HG02885 (cell line): Measurements from ENCODE around the gene SCNN1B.
"Not testable (repeated sequence)": the region's sequence is repeated elsewhere in the genome, so short reads cannot be mapped to it uniquely, and the experiment has no call there.

Experiments
- ATAC-seq: cut with Tn5 transposase; IDR thresholded peaks from one replicate; pipeline ENCODE4 v1.9.1; 2021; ENCODE audit warnings: mild to moderate bottlenecking; ENCODE audit not compliant: unreplicated experiment, poor library complexity

The SCNN1B gene, protein sequence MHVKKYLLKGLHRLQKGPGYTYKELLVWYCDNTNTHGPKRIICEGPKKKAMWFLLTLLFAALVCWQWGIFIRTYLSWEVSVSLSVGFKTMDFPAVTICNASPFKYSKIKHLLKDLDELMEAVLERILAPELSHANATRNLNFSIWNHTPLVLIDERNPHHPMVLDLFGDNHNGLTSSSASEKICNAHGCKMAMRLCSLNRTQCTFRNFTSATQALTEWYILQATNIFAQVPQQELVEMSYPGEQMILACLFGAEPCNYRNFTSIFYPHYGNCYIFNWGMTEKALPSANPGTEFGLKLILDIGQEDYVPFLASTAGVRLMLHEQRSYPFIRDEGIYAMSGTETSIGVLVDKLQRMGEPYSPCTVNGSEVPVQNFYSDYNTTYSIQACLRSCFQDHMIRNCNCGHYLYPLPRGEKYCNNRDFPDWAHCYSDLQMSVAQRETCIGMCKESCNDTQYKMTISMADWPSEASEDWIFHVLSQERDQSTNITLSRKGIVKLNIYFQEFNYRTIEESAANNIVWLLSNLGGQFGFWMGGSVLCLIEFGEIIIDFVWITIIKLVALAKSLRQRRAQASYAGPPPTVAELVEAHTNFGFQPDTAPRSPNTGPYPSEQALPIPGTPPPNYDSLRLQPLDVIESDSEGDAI

DNA sequence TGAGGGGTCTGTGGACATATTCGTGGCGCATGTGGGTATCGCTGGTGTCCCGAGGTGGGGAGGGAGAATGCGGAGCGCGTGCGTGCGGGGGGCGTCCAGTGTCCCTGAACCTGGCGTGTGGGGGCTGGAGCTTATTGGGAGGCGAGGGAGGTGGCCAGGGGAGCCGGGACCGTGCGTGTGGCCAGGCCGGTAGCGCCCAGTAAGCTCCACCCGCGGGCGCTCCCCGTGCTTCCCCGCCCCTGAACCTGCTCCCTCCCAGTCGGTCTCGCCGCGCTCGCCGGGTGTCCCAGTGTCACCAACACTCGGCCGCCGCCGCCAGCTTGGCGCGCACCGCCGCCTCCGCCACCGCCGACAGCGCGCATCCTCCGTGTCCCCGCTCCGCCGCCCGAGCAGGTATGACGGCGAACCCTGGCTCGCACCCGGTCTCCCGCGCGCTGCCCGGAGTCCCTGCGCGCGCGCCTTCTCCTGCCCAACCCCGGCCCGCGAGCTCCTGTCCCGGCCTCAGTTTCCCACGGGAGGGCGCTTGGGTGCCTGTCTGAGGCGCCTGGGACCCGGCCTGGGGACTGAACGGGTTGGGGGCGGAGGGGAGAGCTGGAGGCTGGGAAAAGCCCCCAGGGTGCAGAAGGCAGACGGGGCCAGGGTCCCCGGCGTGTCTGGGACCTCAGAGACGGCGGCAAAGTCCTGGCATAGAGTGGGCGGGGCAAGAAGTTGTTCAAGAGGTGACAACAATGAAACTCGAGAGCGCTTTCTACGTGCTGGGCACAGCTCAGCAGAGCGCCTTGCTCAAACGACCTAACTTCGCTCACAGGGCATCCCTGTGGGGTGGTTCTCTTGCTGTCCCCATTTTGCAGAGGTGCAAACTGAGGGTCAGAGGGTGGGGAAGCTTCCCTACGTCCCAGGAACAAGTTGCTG is at the start of gene SCNN1B:
Gene SCNN1B, plus strand, starts transcription at position 258 of the 912 bp plus-strand sequence. CDS start 46,298 bp downstream, outside the sequence.
- no peak for ATAC-seq

DNA sequence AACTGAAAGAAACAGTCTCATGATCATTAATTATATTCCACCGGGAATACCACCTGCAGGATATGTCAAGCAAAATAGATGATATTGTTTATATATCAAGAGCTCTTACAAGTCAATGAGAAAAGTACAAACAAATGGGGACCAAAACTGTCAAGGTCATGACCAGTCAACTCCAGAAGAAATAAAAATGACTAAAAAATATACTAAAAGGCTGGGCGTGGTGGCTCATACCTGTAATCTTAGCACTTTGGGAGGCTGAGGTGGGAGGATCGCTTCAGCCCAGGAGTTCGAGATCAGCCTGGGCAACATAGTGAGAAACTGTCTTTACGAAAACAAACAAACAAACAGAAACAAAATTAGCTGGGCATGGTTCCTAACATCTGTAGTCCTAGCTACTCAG is 49.8 kb upstream of the SCNN1B start:
- no peak for ATAC-seq

DNA sequence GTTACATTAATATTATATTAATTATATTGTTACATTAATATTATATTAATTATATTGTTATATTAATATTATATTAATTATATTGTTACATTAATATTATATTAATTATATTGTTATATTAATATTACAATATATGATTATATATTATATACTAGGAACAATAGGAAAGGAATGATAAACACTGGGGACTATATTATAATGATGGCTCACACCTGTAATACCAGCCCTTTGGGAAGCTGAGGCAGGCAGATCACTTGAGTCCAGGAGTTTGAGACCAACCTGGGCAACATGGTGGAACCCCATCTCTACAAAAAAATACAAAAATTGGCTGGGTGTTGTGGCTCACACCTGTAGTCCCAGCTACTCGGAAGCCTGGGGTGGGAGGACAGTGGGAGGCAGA is 48.5 kb upstream of the SCNN1B start:
- not testable (repeated sequence) for ATAC-seq

DNA sequence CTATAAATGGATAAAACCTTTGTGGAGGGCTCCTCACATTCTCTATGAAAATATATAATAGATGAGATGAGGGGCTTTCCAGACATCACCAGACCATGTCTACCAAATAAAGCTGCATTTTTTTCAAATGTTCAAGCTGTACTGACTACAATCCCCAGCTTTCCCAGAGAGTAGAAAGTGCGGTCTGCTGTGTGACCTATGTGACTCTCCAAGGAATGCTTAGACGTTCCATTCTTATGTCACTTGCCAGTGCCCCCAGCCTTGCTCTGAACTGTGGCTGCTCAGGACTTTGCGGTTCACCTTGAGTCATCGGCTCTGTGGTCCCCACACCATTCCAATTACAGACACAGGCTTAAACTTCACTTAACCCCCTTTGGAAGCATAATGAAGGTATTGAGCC is 47.8 kb upstream of the SCNN1B start:
- no peak for ATAC-seq

DNA sequence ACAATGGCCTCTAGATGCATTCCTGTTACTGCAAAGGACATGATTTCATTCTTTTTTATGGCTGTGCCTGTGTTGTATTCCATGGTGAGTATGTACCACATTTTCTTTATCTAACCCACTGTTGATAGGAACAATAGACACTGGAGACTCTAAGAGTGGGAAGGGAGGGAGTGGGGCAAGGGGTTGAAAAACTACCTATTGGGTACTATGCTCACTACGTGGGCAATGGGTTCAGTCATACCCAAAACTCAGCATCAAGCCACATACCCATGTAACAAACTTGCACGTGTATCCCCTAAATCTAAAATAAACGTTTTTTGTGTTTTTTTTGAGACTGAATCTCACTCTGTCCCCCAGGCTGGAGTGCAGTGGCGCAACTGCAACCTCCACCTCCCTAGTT is 47.1 kb upstream of the SCNN1B start:
- no peak for ATAC-seq

DNA sequence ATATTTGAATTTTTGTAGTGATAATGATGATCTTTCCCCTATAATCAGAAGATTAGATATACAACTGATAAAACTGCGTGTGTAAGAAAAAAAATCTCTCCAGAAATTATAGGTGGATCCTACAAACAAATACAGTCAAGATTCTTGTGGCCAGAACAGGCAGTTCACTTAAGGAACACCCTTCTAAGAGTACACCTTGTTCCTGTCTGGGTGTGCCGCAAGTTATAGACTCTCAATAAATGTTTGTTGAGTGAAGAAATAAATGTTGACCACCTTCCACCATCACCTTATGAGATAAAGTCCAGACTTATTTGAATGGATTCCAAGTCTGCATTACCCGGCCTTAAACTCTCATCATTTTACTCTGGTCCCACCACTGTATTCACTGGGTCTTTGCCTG is 45.7 kb upstream of the SCNN1B start:
- ATAC-seq: no peak

DNA sequence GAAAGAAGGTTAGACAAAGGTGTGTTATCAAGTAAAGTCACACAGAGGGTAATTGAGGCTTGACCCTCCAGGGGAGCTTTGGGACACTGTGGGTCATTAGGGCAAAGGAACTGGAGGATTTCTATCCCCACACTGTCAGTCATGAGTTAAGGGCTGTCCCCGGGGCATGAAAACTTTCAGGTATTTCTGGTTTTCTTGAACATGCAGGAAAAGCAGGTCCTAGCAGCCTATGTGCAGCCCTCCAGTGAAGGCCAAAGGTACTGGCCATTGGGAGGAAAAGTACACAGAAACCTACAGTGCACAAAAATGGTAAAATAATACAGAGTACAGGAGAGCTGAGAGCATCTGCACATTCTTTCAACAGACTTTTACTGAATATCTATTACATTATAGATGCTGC is 44.4 kb upstream of the SCNN1B start:
- ATAC-seq: no peak

DNA sequence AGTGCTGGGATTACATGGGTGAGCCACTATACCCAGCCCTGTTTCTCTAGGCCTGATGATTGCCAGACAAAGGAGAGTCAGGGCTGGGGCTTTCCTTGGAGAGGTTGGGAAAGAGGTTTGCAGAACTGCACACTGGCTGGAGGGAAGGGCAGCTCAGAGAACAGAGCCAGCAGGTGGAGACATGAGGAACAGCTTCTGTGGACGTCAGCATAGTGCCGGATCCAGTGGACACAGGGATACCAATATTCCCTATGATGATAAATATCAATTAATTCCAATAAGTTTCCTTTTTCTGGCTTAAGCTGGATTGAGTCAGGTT is 43.2 kb upstream of the SCNN1B start:
- ATAC-seq: no peak

DNA sequence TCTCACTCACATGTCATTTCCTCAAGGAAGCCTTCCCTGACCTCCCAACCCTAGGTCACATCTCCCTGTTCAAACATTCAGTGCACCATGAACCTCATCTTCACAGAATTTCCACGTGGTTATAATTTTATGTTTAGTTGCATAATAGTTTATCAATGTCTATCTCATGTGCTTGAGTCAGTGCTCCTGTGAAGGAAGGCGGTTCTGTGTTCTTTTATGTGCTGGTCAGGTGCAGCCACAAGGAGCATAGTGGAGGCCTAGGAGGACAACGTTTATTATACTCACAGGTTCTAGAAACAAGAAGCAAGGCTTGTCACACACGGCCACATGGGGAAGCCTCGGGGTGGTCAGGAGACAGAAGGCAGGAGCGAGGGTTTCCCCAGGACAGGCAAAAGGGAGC is 34.5 kb upstream of the SCNN1B start:
- ATAC-seq: no peak

DNA sequence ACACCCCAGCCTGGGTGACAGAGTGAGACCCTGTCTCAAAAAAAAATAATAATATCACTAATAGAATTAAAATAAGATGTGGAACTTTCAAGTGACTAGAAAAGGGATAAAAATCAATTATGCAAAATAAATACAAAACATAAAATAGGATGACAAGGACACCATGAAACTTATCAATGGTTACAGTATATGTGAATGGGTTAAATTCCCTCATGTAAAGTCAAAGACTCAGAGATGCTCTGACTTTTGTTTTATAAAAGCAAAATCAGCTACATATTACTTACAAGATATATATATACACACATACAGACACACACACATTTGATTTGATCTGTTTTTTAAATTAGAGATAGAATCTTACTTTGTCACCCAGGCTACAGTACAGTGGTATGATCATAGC is 33.5 kb upstream of the SCNN1B start:
- no peak for ATAC-seq

DNA sequence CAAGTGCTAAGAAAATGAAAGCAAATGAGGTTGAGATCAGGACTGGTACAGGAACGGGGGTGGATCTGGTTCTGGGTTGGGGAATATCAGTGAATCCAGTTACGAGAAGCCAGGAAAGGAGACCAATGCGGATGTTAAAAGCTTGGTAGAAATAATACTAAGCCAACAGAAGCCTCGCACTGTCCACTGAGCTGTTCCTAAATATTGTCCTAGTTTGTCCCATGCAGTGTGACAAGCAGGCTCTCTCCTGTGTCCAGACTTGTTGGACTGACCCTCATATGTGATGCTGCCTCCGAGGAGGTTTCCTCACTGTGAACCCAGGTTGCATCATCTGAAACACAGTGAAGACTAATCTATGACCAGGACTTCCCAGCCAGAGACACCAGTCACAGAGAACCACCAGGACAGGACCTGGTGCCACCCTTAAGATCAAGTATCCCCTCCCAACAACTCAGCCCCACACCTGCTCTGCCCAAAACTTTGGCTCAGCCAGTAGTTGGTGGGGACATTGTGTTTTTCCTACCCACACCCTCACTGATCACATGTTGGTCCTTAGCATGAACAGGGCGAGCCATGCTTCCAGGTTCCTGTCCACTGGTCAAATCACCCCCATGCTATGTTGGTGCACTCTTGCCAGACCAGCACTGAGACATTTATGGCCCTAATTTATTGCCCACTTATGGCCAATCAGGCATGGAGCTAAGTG is 32.7 kb upstream of the SCNN1B start:
- no peak for ATAC-seq

DNA sequence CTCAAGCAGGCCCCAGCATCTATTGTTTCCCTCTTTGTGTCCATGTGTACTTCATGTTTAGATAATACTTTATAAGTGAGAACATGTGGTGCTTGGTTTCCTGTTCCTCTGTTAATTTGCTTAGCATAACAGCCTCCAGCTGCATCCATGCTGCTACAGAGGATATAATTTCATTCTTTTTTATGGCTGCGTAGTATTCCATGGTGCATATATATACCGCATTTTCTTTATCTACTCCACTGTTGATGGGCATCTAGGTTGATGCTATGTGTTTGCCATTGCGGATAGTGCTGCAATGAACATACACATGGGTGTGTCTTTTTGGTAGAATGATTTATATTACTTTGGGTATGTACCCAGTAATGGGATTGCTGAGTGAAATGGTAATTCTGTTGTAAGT is 31.4 kb upstream of the SCNN1B start:
- no peak for ATAC-seq

DNA sequence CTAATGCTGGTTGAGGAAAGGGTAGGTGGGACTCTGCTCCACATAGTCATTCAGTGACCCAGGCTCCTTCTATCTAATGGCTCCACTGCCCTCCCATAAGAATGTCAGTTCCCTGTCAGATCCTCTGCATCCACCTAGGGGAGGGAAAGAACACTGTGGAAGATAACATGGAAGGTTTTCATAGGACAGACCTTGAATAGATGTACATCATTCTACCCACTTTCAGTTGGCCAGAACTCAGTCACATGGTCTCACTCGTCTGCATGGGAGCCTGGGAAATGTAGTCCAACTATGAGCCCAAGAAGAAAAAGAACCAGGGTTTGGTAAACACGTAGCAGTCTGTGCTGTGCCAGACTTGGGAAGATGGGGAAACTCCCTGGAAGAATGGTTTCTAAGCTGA is 27.1 kb upstream of the SCNN1B start:
- ATAC-seq: no peak

DNA sequence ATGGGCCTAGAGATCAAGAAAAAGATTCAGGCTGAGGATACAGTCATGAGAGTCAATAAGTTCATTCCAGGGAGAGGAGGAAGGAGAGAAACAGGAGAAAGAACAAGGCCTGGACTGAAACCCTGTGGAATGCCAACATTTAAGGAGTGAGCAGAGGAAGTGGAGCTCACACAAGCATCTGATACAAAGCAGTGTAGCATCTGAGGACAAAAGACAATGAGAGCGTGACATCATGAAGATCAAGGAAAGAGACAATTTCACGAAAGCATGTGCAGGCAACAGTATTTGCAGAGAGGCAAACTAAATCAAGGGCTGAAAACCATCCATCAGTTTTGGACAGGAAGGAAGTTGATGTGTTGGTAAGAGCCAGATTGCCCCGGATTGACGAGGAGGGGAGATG is 25.3 kb upstream of the SCNN1B start:
- ATAC-seq: no peak

DNA sequence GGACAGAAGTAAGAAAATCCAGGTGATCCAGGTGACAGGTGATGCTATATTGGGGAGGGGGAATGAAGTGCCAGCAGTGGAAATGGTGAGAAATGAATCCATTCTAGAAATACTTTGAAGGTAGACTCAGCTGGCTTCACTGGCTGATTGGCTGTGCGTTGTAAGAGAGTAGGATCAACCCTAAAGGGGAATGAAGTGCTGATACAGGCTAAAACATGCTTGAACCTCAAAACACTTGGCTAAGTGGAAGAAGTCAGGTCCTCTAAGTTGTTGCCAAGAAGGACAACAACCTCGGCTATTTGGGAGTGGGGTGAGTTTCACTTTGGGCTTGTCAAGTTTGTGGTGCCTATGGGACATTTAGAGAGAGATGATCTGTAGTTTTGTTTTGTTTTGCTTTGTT is 24.1 kb upstream of the SCNN1B start:
- no peak for ATAC-seq

DNA sequence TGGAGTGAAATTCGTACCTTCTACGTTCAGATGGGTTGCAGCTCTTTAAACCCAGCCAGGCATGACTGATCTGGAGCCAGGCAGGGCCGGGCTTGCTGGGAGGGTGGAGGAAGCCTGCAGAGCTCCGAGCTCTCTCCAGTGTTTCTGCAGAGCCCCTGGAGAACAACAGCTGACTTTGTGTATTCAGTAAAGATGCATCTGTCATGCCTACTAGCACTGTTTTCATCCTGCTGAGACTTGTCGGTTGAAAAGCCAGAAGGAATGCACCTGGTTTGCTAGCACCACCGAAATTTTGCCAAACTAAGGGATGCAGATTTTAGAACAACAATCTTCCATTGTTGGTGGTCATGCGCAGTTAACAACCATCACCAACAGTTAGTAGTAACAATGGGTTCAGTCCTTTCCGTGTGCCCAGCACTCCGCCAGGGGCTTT is 22.4 kb upstream of the SCNN1B start:
- ATAC-seq: no peak

DNA sequence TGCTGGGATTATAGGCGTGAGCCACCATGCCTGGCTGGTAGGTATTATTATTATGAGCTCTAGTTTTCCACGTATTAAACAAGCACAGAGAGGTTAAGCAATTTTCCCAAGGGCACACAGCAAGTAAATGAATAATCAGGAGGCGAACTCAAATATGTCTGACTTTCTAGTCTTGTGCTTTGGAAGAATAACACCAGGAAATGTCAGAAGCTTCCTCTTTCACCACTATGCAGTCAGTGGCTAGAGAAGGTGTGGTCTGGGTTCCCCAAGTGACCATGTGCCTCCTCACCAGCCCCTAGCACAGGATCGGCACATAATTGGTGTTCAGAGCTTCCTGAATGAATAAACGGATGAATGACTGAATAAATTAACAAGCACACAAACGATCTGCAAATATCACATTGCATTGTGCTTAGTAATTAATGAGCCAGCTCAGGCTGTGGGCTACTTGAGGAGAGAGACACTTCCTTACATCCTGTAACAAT is 21.6 kb upstream of the SCNN1B start:
- no peak for ATAC-seq

DNA sequence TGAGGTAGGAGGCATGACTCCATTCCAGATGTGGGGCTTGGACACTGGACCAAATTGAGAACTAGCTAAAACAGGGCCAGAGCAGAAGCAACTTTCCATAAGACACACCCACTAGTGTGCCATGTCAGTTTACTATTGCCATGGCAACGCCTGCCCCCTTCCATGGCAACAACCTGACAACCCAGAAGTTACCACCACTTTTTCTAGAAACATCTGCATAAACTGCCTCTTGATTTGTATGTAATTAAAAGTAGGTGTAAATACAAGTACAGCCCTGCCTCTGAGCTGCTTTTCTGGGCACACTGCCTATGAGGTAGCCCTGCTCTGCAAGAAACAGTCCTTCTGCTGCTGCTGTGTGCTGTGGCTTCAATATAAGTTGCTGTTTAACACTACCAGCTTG is 19.5 kb upstream of the SCNN1B start:
- no peak for ATAC-seq

DNA sequence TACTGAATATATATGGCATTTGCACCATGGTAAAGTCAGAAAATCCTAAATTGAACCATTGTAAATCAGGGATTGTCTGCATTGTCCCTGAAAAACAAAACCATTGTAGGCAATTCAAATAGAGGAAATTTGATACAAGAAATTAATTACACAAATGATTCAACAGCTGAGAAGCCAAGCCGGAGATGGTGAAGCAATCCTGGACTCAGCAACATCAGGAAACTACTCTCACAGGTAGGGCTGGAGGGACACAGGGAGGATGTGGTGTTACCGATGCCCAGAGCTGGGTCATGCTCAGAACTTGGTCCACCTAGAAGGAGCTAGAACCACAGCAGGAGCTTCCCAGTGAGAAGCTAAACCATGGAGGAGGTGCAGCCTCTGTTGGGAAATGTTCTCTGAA is 18.5 kb upstream of the SCNN1B start:
- no peak for ATAC-seq

DNA sequence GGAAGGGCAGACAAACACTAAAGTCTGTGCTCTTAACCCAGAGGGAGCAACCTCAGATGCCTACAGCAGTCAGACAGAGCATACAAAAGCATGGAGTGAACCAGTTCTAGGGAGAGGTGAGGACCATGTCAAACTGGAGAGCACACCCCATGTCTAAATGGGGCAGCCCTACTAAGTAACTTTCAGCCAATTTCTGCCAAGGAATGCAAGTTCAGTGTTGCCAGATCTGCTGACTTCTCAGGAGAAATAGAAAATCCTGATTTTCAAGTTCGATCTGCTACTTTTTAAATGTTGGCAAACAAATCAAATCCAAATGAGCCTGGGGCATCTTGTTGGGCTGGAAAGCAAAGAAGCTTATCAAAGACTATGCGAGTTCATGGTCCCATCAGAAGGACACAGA is 17.5 kb upstream of the SCNN1B start:
- no peak for ATAC-seq
